CD4-positive, alpha-beta T cell treated with Interleukin-10 for 1 hour (primary cell): Measurements from ENCODE around the gene ZNF697.

Source experiments
- DNase-seq: peaks from one replicate; pipeline ENCODE4 v3.0.0-alpha.2; 2020

The ZNF697 gene

GRCh38 chr1:119660253-119661083, 12.4 kb upstream of the ZNF697 start:
- DNase-seq: no peak

- no peak for DNase-seq
Observed at GRCh38 chr1:119659628-119660027, 11.6 kb upstream of the ZNF697 start.

GRCh38 chr1:119656410-119656955, 8.4 kb upstream of the ZNF697 start:
- DNase-seq: no peak

- DNase-seq: no peak
Observed at GRCh38 chr1:119655154-119655553, 7.1 kb upstream of the ZNF697 start.

GRCh38 chr1:119653839-119654170, 5.7 kb upstream of the ZNF697 start:
- no peak for DNase-seq

GRCh38 chr1:119653135-119653838, 5.2 kb upstream of the ZNF697 start:
- no peak for DNase-seq

GRCh38 chr1:119652587-119652986, 4.5 kb upstream of the ZNF697 start:
- DNase-seq: no peak

- no peak for DNase-seq
Observed at GRCh38 chr1:119651641-119652040, 3.6 kb upstream of the ZNF697 start.

GRCh38 chr1:119651133-119651532, 3.1 kb upstream of the ZNF697 start:
- DNase-seq: no peak

GRCh38 chr1:119648620-119649004, 546 bp upstream of the ZNF697 start:
- no peak for DNase-seq

GRCh38 chr1:119647228-119647733, 785 bp downstream of the ZNF697 start:
- DNase-seq: no peak

GRCh38 chr1:119646521-119647227, 1.4 kb downstream of the ZNF697 start:
- DNase-seq: no peak

- no peak for DNase-seq
Observed at GRCh38 chr1:119639109-119639508, 9.0 kb downstream of the ZNF697 start.

- DNase-seq: no peak
Observed at GRCh38 chr1:119637710-119638109, 10.4 kb downstream of the ZNF697 start.

- DNase-seq: no peak
Observed at GRCh38 chr1:119636491-119637089, 11.5 kb downstream of the ZNF697 start.

- no peak for DNase-seq
Observed at GRCh38 chr1:119635811-119636390, 12.2 kb downstream of the ZNF697 start.

- DNase-seq: no peak
Observed at GRCh38 chr1:119634016-119634415, 14.1 kb downstream of the ZNF697 start.

GRCh38 chr1:119633575-119633974, 14.5 kb downstream of the ZNF697 start:
- no peak for DNase-seq

- no peak for DNase-seq
Observed at GRCh38 chr1:119632841-119633240, 15.2 kb downstream of the ZNF697 start.

GRCh38 chr1:119632103-119632490, 16.0 kb downstream of the ZNF697 start:
- DNase-seq: no peak

- no peak for DNase-seq
Observed at GRCh38 chr1:119631433-119632102, 16.5 kb downstream of the ZNF697 start.

GRCh38 chr1:119631086-119631432, 17.0 kb downstream of the ZNF697 start:
- no peak for DNase-seq
